Colonic mucosa (tissue), 4 donors: ENCODE data around the gene THADA. TPM values are rescaled to one million over a fixed set of nuclear protein-coding genes. Genes with fewer than 3 reads are reported as not detected.
A peak's percentile ranks its signal among the peaks of the same experiment; 100 is the strongest.
"Not testable (repeated sequence)": the region's sequence is repeated elsewhere in the genome, so short reads cannot be mapped to it uniquely, and the experiment has no call there.

Experiments
- DNase-seq: peaks from one replicate; pipeline ENCODE4 v3.0.0-alpha.2; 2020
- H3K27ac ChIP-seq: fragments of 200-600 bp; one replicate; pipeline ENCODE4 v1.8.0; 2021
- H3K27me3 ChIP-seq: fragments of 200-600 bp; one replicate; pipeline ENCODE4 v1.8.0; 2021
- H3K36me3 ChIP-seq: fragments of 200-600 bp; one replicate; pipeline ENCODE4 v1.8.0; 2021
- H3K4me1 ChIP-seq: fragments of 200-600 bp; one replicate; pipeline ENCODE4 v1.8.0; 2021; ENCODE audit warnings: mild to moderate bottlenecking
- H3K4me3 ChIP-seq: fragments of 200-600 bp; one replicate; pipeline ENCODE4 v1.8.0; 2021
- H3K9ac ChIP-seq, 2 donors: one replicate each; pipeline ENCODE4 v1.7.0; 2013; ENCODE audit warnings: control low read depth in 2 of 2, low read depth in 2 of 2, low read length in 2 of 2
- H3K9me3 ChIP-seq: fragments of 200-600 bp; one replicate; pipeline ENCODE4 v1.8.0; 2021
- CTCF ChIP-seq: fragments of 200-600 bp; IDR thresholded peaks from one replicate; pipeline ENCODE4 v1.8.0; 2022; ENCODE audit warnings: antibody characterized with exemption, mild to moderate bottlenecking
- intact Hi-C: fragments of 100-400 bp; cut with DNase I; formaldehyde crosslinking; loops from one replicate; pipeline ENCODE4 v1.14.1; 2022
- total RNA-seq, 2 donors: library from RNA; stranded (reverse); fragmentation: NEBNext Ultra II Directional in 1 of 2; extraction: Animal tissue kit (Norgen Biotek cat#: 25700) in 1 of 2; gene quantifications; one replicate each; pipeline ENCODE4 v1.2.1, GENCODE V29; 2021
- donor health status: healthy.
- donor health status: DM: no; HTN: no; CAD: no.
- donor health status: DM: no; HTN: no; CAD: no.

The THADA gene
- total RNA-seq, 2 donors from 2014 or later, result 14.6 to 31.4 TPM

GRCh38 chr2:43605851-43606250 is 10.0 kb upstream of the THADA start:
- Histone ChIP-seq H3K27ac (no peak overlapping the region), H3K9me3 (no peaks in the 10 kb centered on the region), H3K9ac (no peak overlapping the region), H3K4me3 (no peak overlapping the region), H3K27me3 (no peaks in the 10 kb centered on the region), H3K4me1 (no peaks in the 10 kb centered on the region), H3K36me3 (no peaks in the 10 kb centered on the region)
- intact Hi-C loops, result no loop called here
- TF ChIP-seq CTCF, result no peak
- DNase-seq, result no peak

GRCh38 chr2:43605079-43605655 is 9.3 kb upstream of the THADA start:
- Histone ChIP-seq H3K36me3 (no peaks in the 10 kb centered on the region), H3K4me3 (no peak overlapping the region), H3K9me3 (no peaks in the 10 kb centered on the region), H3K27me3 (no peaks in the 10 kb centered on the region), H3K4me1 (no peaks in the 10 kb centered on the region), H3K27ac (no peak overlapping the region), H3K9ac (no peak overlapping the region)
- intact Hi-C loops, result no loop called here
- DNase-seq, result no peak
- TF ChIP-seq CTCF, result no peak

- Histone ChIP-seq H3K27me3 (no peaks in the 10 kb centered on the region), H3K4me3 (no peak overlapping the region), H3K27ac (no peak overlapping the region), H3K9me3 (no peaks in the 10 kb centered on the region), H3K36me3 (no peaks in the 10 kb centered on the region), H3K4me1 (no peaks in the 10 kb centered on the region), H3K9ac (no peak overlapping the region)
- no peak for TF ChIP-seq CTCF
- DNase-seq, result no peak
- intact Hi-C loops, result no loop called here
These were observed 8.8 kb upstream of the THADA start for GRCh38 chr2:43604674-43605073.

GRCh38 chr2:43600596-43600995 is 4.8 kb upstream of the THADA start:
- H3K9ac ChIP-seq, H3K4me3 ChIP-seq, H3K27ac ChIP-seq, DNase-seq, H3K4me1 ChIP-seq, H3K36me3 ChIP-seq, intact Hi-C loops, H3K27me3 ChIP-seq, H3K9me3 ChIP-seq: not testable (repeated sequence)

- intact Hi-C loops, result no loop called here
- Histone ChIP-seq H3K27ac (no peak overlapping the region), H3K27me3 (no peaks in the 10 kb centered on the region), H3K9ac (peak overlapping the region in 1 of 2 donors; percentile 87), H3K9me3 (no peaks in the 10 kb centered on the region), H3K36me3 (no peaks in the 10 kb centered on the region), H3K4me3 (peak overlapping the region; percentile 80), H3K4me1 (peaks cover 7% of the 10 kb centered on the region)
- no peak for DNase-seq
- TF ChIP-seq CTCF, result no peak
These were observed 963 bp downstream of the THADA start for GRCh38 chr2:43594875-43595274.

- no peaks in the 10 kb centered on the region for H3K9me3 ChIP-seq
- H3K36me3 ChIP-seq, result no peaks in the 10 kb centered on the region
- intact Hi-C loops, result no loop called here
- DNase-seq, result no peak
- peaks cover 7% of the 10 kb centered on the region for H3K4me1 ChIP-seq
- H3K4me3 ChIP-seq, result no peak overlapping the region
- no peak overlapping the region for H3K27ac ChIP-seq
- no peak for TF ChIP-seq CTCF
- no peaks in the 10 kb centered on the region for H3K27me3 ChIP-seq
- H3K9ac ChIP-seq, result no peak overlapping the region
These were observed 2.6 kb downstream of the THADA start for GRCh38 chr2:43593254-43593653.
